NT2/D1 (cell line): ENCODE data around the gene COL1A1.

ENCODE experiments used
- DNase-seq: peaks from one replicate; pipeline ENCODE4 v3.0.0-alpha.2; 2011; ENCODE audit warnings: low read depth, low spot score
- H3K27me3 ChIP-seq: 2 replicates; pipeline ENCODE4 v1.6.0; 2011; ENCODE audit warnings: mild to moderate bottlenecking; ENCODE audit not compliant: insufficient read length, insufficient read depth
- H3K36me3 ChIP-seq: 2 replicates; pipeline ENCODE4 v1.6.1; 2011; ENCODE audit warnings: mild to moderate bottlenecking, low read length, mixed read lengths; ENCODE audit not compliant: insufficient read depth, insufficient read length
- H3K4me1 ChIP-seq: 2 replicates; pipeline ENCODE4 v1.5.1; 2011; ENCODE audit not compliant: insufficient read depth, insufficient read length
- H3K4me3 ChIP-seq: 2 replicates; pipeline ENCODE4 v1.5.1; 2011; ENCODE audit warnings: low read depth; ENCODE audit not compliant: insufficient read length
- H3K9ac ChIP-seq: 2 replicates; pipeline ENCODE4 v1.6.0; 2011; ENCODE audit warnings: low read depth; ENCODE audit not compliant: insufficient read length
- H3K9me3 ChIP-seq: 2 replicates; pipeline ENCODE4 v1.5.1; 2011; ENCODE audit warnings: mild to moderate bottlenecking, low read length; ENCODE audit not compliant: insufficient read depth
- SUZ12 ChIP-seq: IDR thresholded peaks from 2 replicates; pipeline ENCODE4 v1.6.1; 2011; ENCODE audit not compliant: insufficient read length, insufficient read depth; ENCODE audit errors: extremely low read depth
- YY1 ChIP-seq: IDR thresholded peaks from 2 replicates; pipeline ENCODE4 v1.6.1; 2011; ENCODE audit not compliant: insufficient read length, insufficient read depth
- ZNF274 ChIP-seq: IDR thresholded peaks from 2 replicates; pipeline ENCODE4 v1.6.1; 2011; ENCODE audit warnings: mild to moderate bottlenecking, low read depth, low read length

The COL1A1 gene

DNA sequence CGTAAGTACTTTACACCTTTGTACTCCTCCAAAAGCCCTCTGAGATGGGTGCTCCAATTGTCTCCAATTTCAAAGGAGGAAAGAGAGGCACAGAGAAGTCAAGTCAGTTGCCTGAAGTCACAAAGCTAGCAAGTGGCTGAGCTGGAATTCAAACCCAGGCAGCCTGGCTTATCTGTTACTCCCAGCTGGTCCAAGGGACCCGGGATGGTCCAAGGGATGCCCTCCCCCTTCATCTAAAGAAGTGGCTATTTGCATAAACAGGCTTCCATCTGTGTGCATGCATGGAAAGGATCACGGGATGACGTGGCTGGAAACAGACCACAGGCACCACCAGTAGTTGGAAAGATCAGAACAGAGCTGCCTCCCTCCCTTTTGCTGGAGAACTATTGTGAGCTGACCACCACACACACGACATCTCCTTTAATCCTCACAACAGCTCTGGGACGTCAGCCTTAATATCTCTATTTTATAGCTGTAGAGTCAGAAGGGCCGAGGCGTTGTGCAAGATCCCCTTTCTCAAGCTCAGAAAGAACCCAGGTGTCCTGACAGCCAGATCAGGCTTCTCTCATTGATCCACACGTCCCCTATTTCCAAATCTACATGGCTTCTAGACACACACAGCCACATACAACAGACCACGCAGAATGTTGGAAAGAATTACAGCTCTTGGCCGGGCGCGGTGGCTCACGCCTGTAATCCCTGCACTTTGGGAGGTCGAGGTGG, 10.9 kb upstream of the COL1A1 start:
- H3K27me3 ChIP-seq, result no peaks in the 10 kb centered on the region
- no peak for DNase-seq
- TF ChIP-seq ZNF274, result no peak
- no peak for TF ChIP-seq SUZ12
- TF ChIP-seq YY1, result no peak
- H3K36me3 ChIP-seq, result no peaks in the 10 kb centered on the region
- no peak overlapping the region for H3K9ac ChIP-seq
- H3K4me1 ChIP-seq, result peaks cover 31% of the 10 kb centered on the region
- H3K4me3 ChIP-seq, result no peak overlapping the region
- H3K9me3 ChIP-seq, result no peaks in the 10 kb centered on the region

DNA sequence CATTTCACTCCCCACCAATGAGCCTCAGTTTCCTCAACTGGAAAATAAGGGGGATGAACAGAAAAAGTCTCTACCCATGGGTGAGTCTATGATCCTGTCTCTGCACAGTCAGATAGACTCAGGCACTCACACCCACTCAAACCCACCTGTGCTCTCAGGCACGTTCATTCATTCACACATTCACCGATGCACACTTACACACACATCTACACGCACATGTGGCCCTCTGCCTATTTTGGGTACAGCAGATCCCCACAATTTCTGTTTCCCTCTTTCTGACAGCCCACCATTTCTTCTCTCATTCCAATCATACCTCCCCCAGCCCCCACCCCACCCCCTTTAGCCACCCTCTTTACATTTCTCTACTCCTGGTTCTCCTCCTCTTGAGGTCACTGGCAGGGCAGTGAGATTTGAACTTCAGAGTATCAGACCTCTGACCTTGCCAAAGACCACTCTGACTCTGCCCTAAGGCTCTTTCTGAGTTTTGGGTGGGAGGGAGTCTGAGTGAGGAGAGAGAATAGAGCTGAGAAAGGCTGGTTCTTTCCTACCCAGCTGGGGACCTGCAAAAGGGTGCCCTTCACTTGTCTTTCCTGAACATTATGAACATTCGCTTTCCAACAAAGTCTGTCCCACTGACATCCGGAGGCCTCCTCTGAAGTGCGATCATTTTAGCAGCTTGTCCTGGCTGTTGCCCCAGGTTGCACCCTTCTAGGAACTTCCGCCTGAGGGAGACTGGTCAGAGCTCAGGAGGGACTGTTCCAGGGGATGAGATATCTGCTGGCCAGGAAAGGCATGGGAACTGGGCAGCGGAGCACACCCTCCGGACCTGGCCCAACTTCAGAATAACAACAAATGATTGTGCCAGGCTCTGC, 10.1 kb upstream of the COL1A1 start:
- Histone ChIP-seq H3K4me3 (peak overlapping the region; percentile 27), H3K9me3 (no peaks in the 10 kb centered on the region), H3K4me1 (peaks cover 31% of the 10 kb centered on the region), H3K27me3 (no peaks in the 10 kb centered on the region), H3K36me3 (no peaks in the 10 kb centered on the region), H3K9ac (peak overlapping the region; percentile 79)
- TF ChIP-seq ZNF274, result no peak
- TF ChIP-seq YY1, result no peak
- no peak for TF ChIP-seq SUZ12
- DNase-seq, result no peak

DNA sequence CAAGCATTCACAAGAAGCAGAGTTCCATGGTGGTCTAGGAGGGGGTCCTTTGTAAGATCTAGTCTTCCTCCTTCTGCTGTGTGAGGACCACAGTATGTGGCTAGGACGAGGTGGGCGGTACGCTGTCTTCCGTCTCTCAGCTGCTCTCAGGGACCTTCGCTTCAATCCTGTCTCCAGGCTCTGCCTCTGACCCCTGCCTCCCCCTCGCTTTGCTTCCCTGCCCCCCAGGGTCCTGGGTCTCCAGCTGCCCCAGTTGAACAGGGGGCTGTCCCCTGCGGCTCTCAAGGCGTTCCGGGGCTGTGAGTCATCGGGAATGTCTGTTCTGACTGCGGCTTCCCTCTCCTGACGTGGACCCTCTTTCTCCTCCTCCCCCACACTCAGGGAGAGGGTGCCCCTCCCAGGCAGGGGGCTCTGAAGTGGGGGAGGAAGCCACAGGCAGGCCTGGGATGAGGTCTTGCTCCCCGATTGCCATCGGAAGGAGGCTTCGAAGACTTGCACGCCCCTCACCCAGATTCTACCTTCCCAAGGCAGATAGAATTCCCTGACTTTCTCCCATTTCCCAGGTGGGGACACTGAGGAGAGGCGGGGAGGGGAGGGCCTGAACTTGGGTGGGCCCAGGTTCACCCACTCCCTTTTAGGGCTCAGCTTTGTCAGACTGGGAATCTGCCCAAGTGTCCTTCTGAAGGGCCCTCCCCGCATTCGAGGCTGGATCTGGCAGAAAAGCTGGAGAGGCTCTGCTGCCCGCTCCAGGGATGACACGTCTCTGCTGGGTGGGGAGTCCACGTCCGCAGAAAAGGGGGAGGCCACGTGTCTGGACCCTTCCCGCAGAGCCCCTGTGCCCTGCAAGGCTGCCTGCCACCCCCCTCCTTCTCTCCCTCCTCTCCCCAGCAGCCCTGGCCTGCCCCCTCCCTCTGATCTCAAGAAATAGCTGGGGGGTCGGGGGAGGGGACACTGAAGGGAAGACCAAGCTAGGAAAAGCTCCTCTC, 9.1 kb upstream of the COL1A1 start:
- H3K4me3 ChIP-seq, result peak overlapping the region; percentile 27
- peaks cover 32% of the 10 kb centered on the region for H3K4me1 ChIP-seq
- peaks cover 3% of the 10 kb centered on the region for H3K27me3 ChIP-seq
- DNase-seq, result peak; percentile 76
- TF ChIP-seq YY1, result no peak
- peak overlapping the region; percentile 79 for H3K9ac ChIP-seq
- H3K36me3 ChIP-seq, result no peaks in the 10 kb centered on the region
- no peaks in the 10 kb centered on the region for H3K9me3 ChIP-seq

DNA sequence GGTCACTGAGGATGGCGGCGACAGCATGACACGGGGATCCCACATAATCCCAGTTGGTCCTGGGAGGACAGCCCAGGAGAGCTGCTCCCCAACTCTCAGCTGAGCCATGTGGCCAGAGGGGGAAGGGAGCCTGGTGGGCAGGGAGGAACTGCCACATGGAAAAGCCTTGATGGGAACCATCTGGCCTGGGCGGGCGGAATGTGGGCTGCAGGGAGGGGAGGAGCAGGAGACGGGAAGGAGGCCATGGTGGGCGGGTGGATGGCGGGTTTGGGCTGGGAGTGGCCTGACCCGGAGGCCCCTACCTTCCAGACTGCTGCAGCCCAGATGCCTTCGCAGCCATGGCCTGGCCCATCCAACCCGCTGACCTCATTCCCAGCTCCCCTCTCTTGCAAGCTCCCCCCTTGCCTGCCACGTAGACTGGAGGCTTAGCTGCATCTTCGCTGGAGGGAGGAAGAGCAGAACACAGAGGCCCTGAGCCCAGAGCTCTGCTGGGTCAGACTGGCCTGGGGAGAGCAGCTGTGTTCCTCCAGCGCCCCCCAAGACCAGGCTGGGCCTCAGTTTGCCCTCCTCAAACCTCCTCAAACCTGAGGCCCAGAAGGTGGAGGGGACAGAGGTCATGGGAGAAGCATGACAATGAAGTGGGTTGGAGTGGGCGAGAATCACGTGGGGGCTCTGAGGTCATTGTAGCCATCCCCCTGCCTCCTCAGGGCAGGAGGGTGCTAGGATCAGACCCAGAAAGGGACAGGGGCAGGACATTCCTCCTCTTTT, 8.2 kb upstream of the COL1A1 start:
- Histone ChIP-seq H3K27me3 (peaks cover 4% of the 10 kb centered on the region), H3K4me1 (peaks cover 34% of the 10 kb centered on the region), H3K36me3 (no peaks in the 10 kb centered on the region), H3K9ac (peak overlapping the region; percentile 77), H3K9me3 (no peaks in the 10 kb centered on the region), H3K4me3 (peak overlapping the region; percentile 16)
- DNase-seq, result peak; percentile 83
- TF ChIP-seq ZNF274 (no peak), YY1 (no peak), SUZ12 (no peak)

DNA sequence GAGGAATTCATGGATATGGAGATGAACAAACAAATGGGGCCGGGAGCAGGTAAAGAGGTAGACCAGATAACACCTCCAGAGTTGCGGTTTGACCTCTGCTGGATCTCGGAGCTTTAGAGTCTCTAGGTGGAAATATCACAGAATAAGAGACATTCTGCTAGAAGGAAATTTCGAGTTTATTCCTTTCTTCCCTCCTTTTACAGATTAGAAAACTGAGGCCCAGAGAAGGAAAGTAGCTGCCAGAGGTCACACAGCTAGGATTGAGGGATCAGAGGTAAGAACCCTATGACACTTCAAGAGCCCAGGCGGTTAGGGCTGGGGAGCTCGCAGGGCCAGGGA, 7.7 kb upstream of the COL1A1 start:
- Histone ChIP-seq H3K9me3 (no peaks in the 10 kb centered on the region), H3K27me3 (peaks cover 6% of the 10 kb centered on the region), H3K4me1 (peaks cover 34% of the 10 kb centered on the region), H3K36me3 (no peaks in the 10 kb centered on the region), H3K4me3 (no peak overlapping the region), H3K9ac (peak overlapping the region; percentile 77)
- no peak for DNase-seq
- TF ChIP-seq ZNF274, result no peak
- no peak for TF ChIP-seq SUZ12
- TF ChIP-seq YY1, result no peak

DNA sequence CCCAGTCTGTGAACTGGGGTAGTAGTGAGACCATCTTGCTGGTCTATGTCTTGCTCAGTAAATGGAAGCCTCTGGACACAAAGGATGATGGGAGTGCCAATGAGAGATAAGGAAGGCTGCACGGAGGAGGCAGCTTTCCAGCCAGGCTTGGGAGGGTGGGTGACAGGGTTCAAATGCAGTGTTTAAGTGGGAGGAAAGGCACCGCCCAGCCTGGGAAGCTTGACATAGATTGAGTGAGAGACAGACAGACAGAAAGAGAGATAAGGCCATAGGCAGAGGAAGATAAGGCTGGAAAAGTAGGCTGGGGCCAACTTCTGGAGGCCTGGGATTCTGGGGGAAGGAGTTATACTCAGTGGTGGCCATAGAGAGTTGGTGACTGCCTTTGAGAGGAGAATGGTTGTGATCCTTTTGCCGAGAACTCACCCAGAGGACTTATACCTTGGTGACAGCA, 7.2 kb upstream of the COL1A1 start:
- H3K9ac ChIP-seq, result peak overlapping the region; percentile 13
- no peaks in the 10 kb centered on the region for H3K36me3 ChIP-seq
- DNase-seq, result no peak
- TF ChIP-seq SUZ12, result no peak
- no peak for TF ChIP-seq ZNF274
- no peak for TF ChIP-seq YY1
- H3K9me3 ChIP-seq, result no peaks in the 10 kb centered on the region
- peaks cover 6% of the 10 kb centered on the region for H3K27me3 ChIP-seq
- H3K4me1 ChIP-seq, result peaks cover 39% of the 10 kb centered on the region
- no peak overlapping the region for H3K4me3 ChIP-seq
